Measurements from ENCODE around the gene BRINP2. TPM values are rescaled to one million over a fixed set of nuclear protein-coding genes. Genes with fewer than 3 reads are reported as not detected.
A peak's percentile ranks its signal among the peaks of the same experiment; 100 is the strongest.

Gene BRINP2
- total RNA-seq, 1 experiment from 2014 or later, result not detected

DNA sequence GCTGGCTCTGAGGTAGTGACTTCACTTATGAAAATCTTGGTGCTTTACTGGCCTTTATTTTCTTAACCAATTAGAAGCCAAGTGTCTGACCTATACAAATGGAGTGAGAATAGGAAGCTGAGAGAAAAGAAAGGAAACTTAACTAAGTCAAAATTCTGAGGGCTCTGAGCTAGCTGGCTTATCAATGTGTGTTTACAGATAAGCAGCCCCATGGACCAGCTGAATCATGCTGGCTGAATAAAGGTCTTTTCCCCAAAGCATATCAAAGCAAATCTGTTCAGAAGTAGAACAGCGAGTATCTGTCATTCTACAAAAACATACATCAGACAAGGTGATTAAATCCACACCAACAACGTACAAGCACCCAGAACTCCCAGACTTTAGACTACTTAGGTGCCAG lies 117.2 kb downstream of the BRINP2 start:
- intact Hi-C loops (cut with micrococcal nuclease), result no loop called here
- H3K9me3 Mint-ChIP-seq (ENCODE audit: unreplicated experiment), result no peaks in the 10 kb centered on the region
- peaks cover 12% of the 10 kb centered on the region for H3K4me1 Mint-ChIP-seq (ENCODE audit: insufficient read depth, unreplicated experiment)
- BruUV-seq (replicated peaks), result no TSS peak
- H3K4me3 Mint-ChIP-seq (ENCODE audit: unreplicated experiment), result no peak overlapping the region
- TF ChIP-seq, protein P1, sequence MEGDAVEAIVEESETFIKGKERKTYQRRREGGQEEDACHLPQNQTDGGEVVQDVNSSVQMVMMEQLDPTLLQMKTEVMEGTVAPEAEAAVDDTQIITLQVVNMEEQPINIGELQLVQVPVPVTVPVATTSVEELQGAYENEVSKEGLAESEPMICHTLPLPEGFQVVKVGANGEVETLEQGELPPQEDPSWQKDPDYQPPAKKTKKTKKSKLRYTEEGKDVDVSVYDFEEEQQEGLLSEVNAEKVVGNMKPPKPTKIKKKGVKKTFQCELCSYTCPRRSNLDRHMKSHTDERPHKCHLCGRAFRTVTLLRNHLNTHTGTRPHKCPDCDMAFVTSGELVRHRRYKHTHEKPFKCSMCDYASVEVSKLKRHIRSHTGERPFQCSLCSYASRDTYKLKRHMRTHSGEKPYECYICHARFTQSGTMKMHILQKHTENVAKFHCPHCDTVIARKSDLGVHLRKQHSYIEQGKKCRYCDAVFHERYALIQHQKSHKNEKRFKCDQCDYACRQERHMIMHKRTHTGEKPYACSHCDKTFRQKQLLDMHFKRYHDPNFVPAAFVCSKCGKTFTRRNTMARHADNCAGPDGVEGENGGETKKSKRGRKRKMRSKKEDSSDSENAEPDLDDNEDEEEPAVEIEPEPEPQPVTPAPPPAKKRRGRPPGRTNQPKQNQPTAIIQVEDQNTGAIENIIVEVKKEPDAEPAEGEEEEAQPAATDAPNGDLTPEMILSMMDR (IDR thresholded peaks at IDR 0.05; ENCODE audit: unreplicated experiment), result no peak
- H3K27ac Mint-ChIP-seq (ENCODE audit: low read depth, unreplicated experiment), result no peak overlapping the region
- no peak for DNase-seq (ENCODE audit: unreplicated experiment)
- no peaks in the 10 kb centered on the region for H3K27me3 Mint-ChIP-seq (ENCODE audit: insufficient read depth, unreplicated experiment)
- H3K36me3 Mint-ChIP-seq (ENCODE audit: insufficient read depth, unreplicated experiment), result no peaks in the 10 kb centered on the region
- POLR2A ChIA-PET, result no interaction called here
- CTCF ChIA-PET, result interaction anchor here (0.5 to 1.2 kb wide), 3 partner anchors 12 to 103 kb away, joined by 3 to 4 read pairs (median 3); no protein-coding TSS in a partner anchor

DNA sequence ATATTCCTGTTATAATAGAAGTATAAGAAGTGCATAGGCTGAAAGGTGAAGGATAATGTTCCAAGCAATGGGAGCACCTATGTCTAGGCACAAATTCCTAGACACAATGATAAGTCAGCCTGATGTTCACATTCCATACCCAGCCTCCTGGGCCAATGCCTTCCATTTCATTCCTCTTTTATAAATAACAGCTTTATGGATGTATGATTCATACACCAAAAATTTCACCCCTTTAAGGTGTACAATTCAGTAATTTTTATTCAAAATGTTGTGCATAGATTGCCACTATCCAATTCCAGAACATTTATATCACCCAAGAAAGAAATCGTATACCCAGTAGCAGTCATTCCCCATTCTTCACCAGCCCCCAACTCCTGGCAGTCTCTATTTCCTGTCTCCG lies 118.8 kb downstream of the BRINP2 start:
- Mint-ChIP-seq H3K4me1 (ENCODE audit: insufficient read depth, unreplicated experiment) (peaks cover 12% of the 10 kb centered on the region), H3K4me3 (ENCODE audit: unreplicated experiment) (no peak overlapping the region), H3K27me3 (ENCODE audit: insufficient read depth, unreplicated experiment) (no peaks in the 10 kb centered on the region), H3K9me3 (ENCODE audit: unreplicated experiment) (no peaks in the 10 kb centered on the region), H3K36me3 (ENCODE audit: insufficient read depth, unreplicated experiment) (no peaks in the 10 kb centered on the region), H3K27ac (ENCODE audit: low read depth, unreplicated experiment) (peak overlapping the region; percentile 5)
- POLR2A ChIA-PET, result no interaction called here
- TF ChIP-seq, protein P1 (IDR thresholded peaks at IDR 0.05; ENCODE audit: unreplicated experiment), result no peak
- no peak for DNase-seq (ENCODE audit: unreplicated experiment)
- no TSS peak for BruUV-seq (replicated peaks)
- CTCF ChIA-PET, result interaction anchor here (0.6 kb wide), 1 partner anchor 13 kb away, joined by 3 read pairs; no protein-coding TSS in a partner anchor
- intact Hi-C loops (cut with micrococcal nuclease), result no loop called here

DNA sequence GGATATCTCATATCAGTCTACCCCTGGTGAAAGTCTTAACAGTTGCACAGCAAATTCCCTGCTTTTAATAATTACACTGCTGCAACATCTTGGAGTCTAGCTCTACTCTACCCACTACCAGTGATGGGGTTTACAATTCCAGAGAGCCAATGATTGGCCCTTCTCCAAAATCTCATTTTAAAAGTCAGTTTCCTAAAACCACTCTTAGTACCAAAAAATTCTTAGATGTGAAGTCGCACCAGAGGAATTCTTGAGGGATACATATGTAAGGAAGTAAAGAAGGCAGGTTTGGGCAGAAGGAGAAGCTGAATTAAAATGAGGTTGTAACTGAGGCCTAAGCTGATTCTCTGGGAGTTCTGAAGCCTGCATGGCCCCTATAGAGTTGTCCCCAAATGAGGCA lies 129.7 kb downstream of the BRINP2 start:
- no peak for DNase-seq (ENCODE audit: unreplicated experiment)
- Mint-ChIP-seq H3K9me3 (ENCODE audit: unreplicated experiment) (peaks cover 9% of the 10 kb centered on the region), H3K36me3 (ENCODE audit: insufficient read depth, unreplicated experiment) (no peaks in the 10 kb centered on the region), H3K27me3 (ENCODE audit: insufficient read depth, unreplicated experiment) (no peaks in the 10 kb centered on the region), H3K4me1 (ENCODE audit: insufficient read depth, unreplicated experiment) (peaks cover 11% of the 10 kb centered on the region), H3K4me3 (ENCODE audit: unreplicated experiment) (no peak overlapping the region), H3K27ac (ENCODE audit: low read depth, unreplicated experiment) (no peak overlapping the region)
- no TSS peak for BruUV-seq (replicated peaks)
- intact Hi-C loops (cut with micrococcal nuclease), result no loop called here
- CTCF ChIA-PET, result interaction anchor here (0.7 to 1.9 kb wide), 3 partner anchors 9 to 402 kb away, joined by 3 to 8 read pairs (median 4); no protein-coding TSS in a partner anchor
- TF ChIP-seq, protein P1 (IDR thresholded peaks at IDR 0.05; ENCODE audit: unreplicated experiment), result no peak
- POLR2A ChIA-PET, result no interaction called here

DNA sequence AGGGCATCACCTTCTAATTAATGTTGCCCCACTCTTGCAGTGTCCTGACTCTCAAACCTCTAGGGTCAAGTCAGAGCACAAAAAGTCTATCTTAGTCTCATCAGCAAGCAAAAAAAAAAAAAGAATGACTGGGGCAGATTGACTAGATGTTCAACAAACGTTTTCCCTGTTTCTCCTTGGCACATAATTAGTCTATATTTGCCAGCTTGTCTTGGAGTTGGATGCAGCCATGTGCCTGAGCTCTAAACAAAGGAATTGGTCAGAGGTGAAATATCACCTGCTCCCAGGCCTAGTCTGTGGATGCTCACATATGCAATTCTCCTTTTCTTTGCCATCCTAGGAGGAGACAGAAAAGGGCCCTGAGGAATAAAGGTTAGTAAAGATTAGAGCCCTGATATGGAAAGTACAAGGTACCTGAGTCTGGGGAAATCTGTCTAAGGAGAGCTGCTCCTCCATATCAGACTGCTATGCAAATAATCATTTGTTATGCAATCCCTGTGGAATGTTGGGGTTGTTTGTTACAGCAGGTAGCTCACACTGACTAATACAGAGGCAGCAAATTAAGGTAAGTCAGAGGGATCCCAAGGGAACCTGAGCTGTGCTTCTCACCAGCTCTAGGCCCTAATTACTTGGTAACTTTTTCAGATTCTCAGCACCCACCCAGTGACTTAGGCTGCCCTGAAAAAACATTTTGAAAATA lies 130.8 kb downstream of the BRINP2 start:
- intact Hi-C loops (cut with micrococcal nuclease), result no loop called here
- POLR2A ChIA-PET, result no interaction called here

More for the DNA sequence above, 130.8 kb downstream of the BRINP2 start:
- peaks cover 22% of the 10 kb centered on the region for H3K4me1 Mint-ChIP-seq (ENCODE audit: insufficient read depth, unreplicated experiment)
- DNase-seq (ENCODE audit: unreplicated experiment), result no peak
- H3K27ac Mint-ChIP-seq (ENCODE audit: low read depth, unreplicated experiment), result no peak overlapping the region
- BruUV-seq (replicated peaks), result no TSS peak
- H3K9me3 Mint-ChIP-seq (ENCODE audit: unreplicated experiment), result peaks cover 3% of the 10 kb centered on the region
- H3K27me3 Mint-ChIP-seq (ENCODE audit: insufficient read depth, unreplicated experiment), result no peaks in the 10 kb centered on the region
- no peaks in the 10 kb centered on the region for H3K36me3 Mint-ChIP-seq (ENCODE audit: insufficient read depth, unreplicated experiment)
- CTCF ChIA-PET, result interaction anchor here (0.6 to 1.9 kb wide), 6 partner anchors 12 to 479 kb away, joined by 3 to 8 read pairs (median 4); no protein-coding TSS in a partner anchor
- TF ChIP-seq, protein P1 (IDR thresholded peaks at IDR 0.05; ENCODE audit: unreplicated experiment), result no peak
- no peak overlapping the region for H3K4me3 Mint-ChIP-seq (ENCODE audit: unreplicated experiment)

All from MCF 10A (cell line).